Liver (tissue), 3 donors: Measurements from ENCODE around the gene OTOF.

Experiments used
- CTCF ChIP-seq: fragments of 150-350 bp; IDR thresholded peaks from 2 replicates; pipeline ENCODE4 v1.5.1; 2017; ENCODE audit warnings: improper control_type of control experiment, low read depth, low read length; ENCODE audit not compliant: missing input control
- EGR1 ChIP-seq, 2 donors: IDR thresholded peaks; 2 replicates each; pipeline ENCODE4 v1.6.1; 2016 to 2018; ENCODE audit warnings: antibody characterized with exemption in 2 of 2, low read depth in 2 of 2
- GABPA ChIP-seq, 2 donors: IDR thresholded peaks in 1 of 2; conservative IDR thresholded peaks in 1 of 2; 2 replicates each; pipeline ENCODE4 v1.6.1; 2016; ENCODE audit warnings: antibody characterized with exemption in 2 of 2, mild to moderate bottlenecking in 1 of 2, moderate library complexity in 1 of 2
- JUND ChIP-seq, 2 donors: IDR thresholded peaks; 2 replicates each; pipeline ENCODE4 v1.6.1; 2016; ENCODE audit warnings: antibody characterized with exemption in 2 of 2
- NR2F2 ChIP-seq: IDR thresholded peaks from 2 replicates; pipeline ENCODE4 v1.6.1; 2016; ENCODE audit warnings: antibody characterized with exemption
- REST ChIP-seq: IDR thresholded peaks from 2 replicates; pipeline ENCODE4 v1.6.1; 2016; ENCODE audit warnings: antibody characterized with exemption, mild to moderate bottlenecking
- RXRA ChIP-seq, 2 donors: IDR thresholded peaks; 2 replicates each; pipeline ENCODE4 v1.6.1; 2017 to 2018; ENCODE audit warnings: antibody characterized with exemption in 2 of 2, mild to moderate bottlenecking in 1 of 2
- SP1 ChIP-seq: IDR thresholded peaks from 2 replicates; pipeline ENCODE4 v1.6.1; 2018; ENCODE audit warnings: antibody characterized with exemption, mild to moderate bottlenecking
- TAF1 ChIP-seq: conservative IDR thresholded peaks from 2 replicates; pipeline ENCODE4 v1.6.1; 2016; ENCODE audit warnings: antibody characterized with exemption, mild to moderate bottlenecking
- YY1 ChIP-seq: IDR thresholded peaks from 2 replicates; pipeline ENCODE4 v1.6.1; 2016; ENCODE audit warnings: antibody characterized with exemption, mild to moderate bottlenecking
- TF ChIP-seq, protein P1 (sequence below): IDR thresholded peaks from 2 replicates; pipeline ENCODE4 v1.6.1; 2016; ENCODE audit warnings: antibody characterized with exemption
- donor health status: healthy.
- donor health status: healthy.

- TF ChIP-seq EGR1 (IDR thresholded peaks at IDR 0.05; ENCODE audit: low read depth in 2 of 2) (no peak), CTCF (no peak), JUND (IDR thresholded peaks at IDR 0.05) (no peak), TAF1 (no peak), REST (no peak), YY1 (no peak), GABPA (IDR thresholded peaks at IDR 0.05 in 1 of 2, conservative IDR thresholded peaks at IDR 0.05 in 1 of 2) (no peak), NR2F2 (no peak), RXRA (IDR thresholded peaks at IDR 0.05) (no peak), SP1 (no peak)
- TF ChIP-seq, protein P1, sequence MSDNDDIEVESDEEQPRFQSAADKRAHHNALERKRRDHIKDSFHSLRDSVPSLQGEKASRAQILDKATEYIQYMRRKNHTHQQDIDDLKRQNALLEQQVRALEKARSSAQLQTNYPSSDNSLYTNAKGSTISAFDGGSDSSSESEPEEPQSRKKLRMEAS, result no peak
Measured at GRCh38 chr2:26457695-26458364, 20.1 kb downstream of the OTOF start.
